Panc1 (cell line): Measurements from ENCODE around the gene SH3BP5. TPM values are rescaled to one million over a fixed set of nuclear protein-coding genes. Genes with fewer than 3 reads are reported as not detected.

Source experiments
- ATAC-seq: fragments of 200-7000 bp; cut with Tn5 transposase; 2 replicates; pipeline ENCODE4 v1.9.1; 2020; ENCODE audit warnings: mild to moderate bottlenecking, moderate library complexity
- Bru-seq: library from RNA; stranded (reverse); fragments of 400-500 nt; gene quantifications from one replicate; lab custom pipeline; 2021; lab: Mats Ljungman, UMichigan
- BruChase-seq, 2 experiments: library from RNA; stranded (reverse); fragments of 400-500 nt; gene quantifications; one replicate each; lab custom pipeline; 2021; lab: Mats Ljungman, UMichigan
- BruUV-seq: library from RNA; stranded (reverse); fragments of 400-500 nt; replicated peaks from 2 replicates; lab custom pipeline; 2021; lab: Mats Ljungman, UMichigan
- CTCF ChIA-PET: fragments of 300-600 bp; sonication (Branson Sonifier 250); formaldehyde crosslinking; loops from one replicate; lab custom pipeline; 2022; ENCODE audit warnings: antibody characterized with exemption; lab: Charles Lee
- POLR2A ChIA-PET: fragments of 300-600 bp; sonication (Branson Sonifier 250); formaldehyde crosslinking; loops from one replicate; lab custom pipeline; 2022; ENCODE audit warnings: antibody characterized with exemption; lab: Charles Lee
- DNase-seq: peaks from one replicate; pipeline ENCODE4 v3.0.0-alpha.2; 2010; ENCODE audit warnings: low read depth, low spot score
- H3K27ac ChIP-seq: 2 replicates; pipeline ENCODE4 v1.5.1; 2011; ENCODE audit warnings: mild to moderate bottlenecking, low read length, inconsistent platforms
- H3K27me3 ChIP-seq: fragments of 200-500 bp; sonication (Bioruptor generic); 2 replicates; pipeline ENCODE4 v1.6.0; 2014; ENCODE audit warnings: low read length, inconsistent platforms; ENCODE audit not compliant: control insufficient read depth, insufficient read depth
- H3K36me3 ChIP-seq: fragments of 200-500 bp; sonication (Bioruptor generic); 2 replicates; pipeline ENCODE4 v1.5.1; 2014; ENCODE audit warnings: inconsistent platforms, mild to moderate bottlenecking, low read length, moderate library complexity; ENCODE audit not compliant: control insufficient read depth, insufficient read depth
- H3K4me1 ChIP-seq: 2 replicates; pipeline ENCODE4 v1.5.1; 2011; ENCODE audit warnings: inconsistent platforms, mild to moderate bottlenecking, low read length, moderate library complexity; ENCODE audit not compliant: control insufficient read depth, insufficient read depth
- H3K4me3 ChIP-seq, 2 experiments: 2 replicates each; pipeline ENCODE4 v1.5.1; 2011 to 2012; ENCODE audit warnings: low read depth in 2 of 2, low read length in 2 of 2, mild to moderate bottlenecking in 2 of 2, inconsistent platforms in 1 of 2, moderate library complexity in 1 of 2
- H3K9me3 ChIP-seq: fragments of 200-500 bp; sonication (Bioruptor generic); 2 replicates; pipeline ENCODE4 v1.5.1; 2014; ENCODE audit warnings: low read depth, mild to moderate bottlenecking, inconsistent platforms, low read length, moderate library complexity; ENCODE audit not compliant: control insufficient read depth, insufficient read depth
- POLR2AphosphoS5 ChIP-seq: IDR thresholded peaks from 2 replicates; pipeline ENCODE4 v1.6.1; 2012; ENCODE audit warnings: mild to moderate bottlenecking, low read depth, low read length, moderate library complexity
- REST ChIP-seq, 2 experiments: IDR thresholded peaks; 2 replicates each; pipeline ENCODE4 v1.6.1; 2011 to 2012; ENCODE audit warnings: low read depth in 2 of 2, control low read depth in 1 of 2, low read length in 1 of 2, mild to moderate bottlenecking in 1 of 2, moderate library complexity in 1 of 2; ENCODE audit not compliant: insufficient read depth in 1 of 2
- SIN3A ChIP-seq: IDR thresholded peaks from 2 replicates; pipeline ENCODE4 v1.6.1; 2012; ENCODE audit warnings: low read depth, mild to moderate bottlenecking, low read length, moderate library complexity, borderline replicate concordance; ENCODE audit not compliant: insufficient read depth
- TCF7L2 ChIP-seq: IDR thresholded peaks from 2 replicates; pipeline ENCODE4 v1.6.1; 2011; ENCODE audit warnings: mild to moderate bottlenecking, low read depth, low read length, inconsistent platforms
- in situ Hi-C: cut with HindIII; loops from 2 replicates; pipeline ENCODE4 v1.10.0; 2016; ENCODE audit warnings: low sequenced_read_pairs, low pct_unique_long_range_greater_than_20kb
- intact Hi-C: fragments of 100-400 bp; cut with micrococcal nuclease; formaldehyde crosslinking; loops from one replicate; pipeline ENCODE4 v1.10.0; 2022; ENCODE audit not compliant: unreplicated experiment
- long read RNA-seq: library from polyadenylated mRNA; unstranded; transcript quantifications from one replicate; pipeline ENCODE4 v2.0.0, GENCODE V29; 2021; ENCODE audit not compliant: unreplicated experiment
- polyA plus RNA-seq: library from polyadenylated mRNA; unstranded; fragments of >200 nt; gene quantifications from one replicate; pipeline ENCODE4 v1.2.1, GENCODE V29; 2012; ENCODE audit warnings: missing spikeins; ENCODE audit not compliant: insufficient read length
- total RNA-seq: library from RNA; stranded (reverse); gene quantifications from one replicate; pipeline ENCODE4 v1.2.1, GENCODE V29; 2021; ENCODE audit not compliant: unreplicated experiment
- TF ChIP-seq, protein P1 (sequence below): fragments of 450-650 bp; IDR thresholded peaks from 2 replicates; pipeline ENCODE4 v1.5.1; 2017; ENCODE audit warnings: mild to moderate bottlenecking

Gene SH3BP5
- total RNA-seq (12.0 TPM), Bru-seq, nascent RNA (percentile 53 among the genes with signal in this experiment), BruChase-seq, experiment 1, labeled RNA remaining after a 2-hour chase (percentile 51 among the genes with signal in this experiment), BruChase-seq, experiment 2, labeled RNA remaining after a 6-hour chase (percentile 59 among the genes with signal in this experiment)
- polyA plus RNA-seq: 11.9 TPM
- long read RNA-seq, transcript SH3BP5-202 (9 exons, 2,822 nt): major isoform, 14 of 23 reads
- long read RNA-seq, partial matches to known transcripts: 1 of 23 reads
- long read RNA-seq, other reads (novel, unspliced or antisense): 8 of 23 reads

DNA sequence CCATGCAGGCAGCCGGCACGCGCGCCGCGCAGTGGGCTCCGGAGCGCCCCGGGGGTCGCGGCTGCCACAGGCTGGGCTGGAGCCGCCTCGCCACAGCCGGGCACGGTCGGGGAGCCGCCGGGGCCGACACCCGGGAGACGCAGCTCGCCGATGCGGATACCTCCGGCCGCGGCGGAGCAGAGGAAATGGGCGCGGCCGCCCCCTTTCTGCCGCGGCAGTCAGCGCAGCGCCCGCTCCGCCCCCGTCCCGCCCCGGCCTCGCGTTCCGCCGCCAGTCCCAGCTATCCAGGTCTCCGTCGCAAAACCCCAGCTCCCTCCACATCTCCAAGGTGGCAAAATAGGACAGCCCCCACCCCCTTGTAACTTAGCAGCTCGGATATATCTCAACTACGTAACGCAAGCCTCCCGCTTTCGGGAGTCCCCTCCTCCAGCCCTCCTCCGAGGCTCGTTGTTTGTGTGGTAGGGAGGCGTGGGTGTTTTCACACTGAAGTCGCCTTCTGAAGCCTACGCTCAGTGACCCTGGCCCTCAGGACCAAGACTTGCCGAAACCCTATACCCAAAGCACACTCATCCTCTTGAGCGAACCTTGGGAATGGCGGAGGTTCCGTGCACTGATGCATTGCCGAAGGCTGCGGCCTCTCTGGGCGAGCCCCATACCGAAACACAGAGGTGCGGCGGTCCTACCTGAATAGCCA is at the start of gene SH3BP5:
Gene SH3BP5, minus strand, starts transcription at position 182 of the 694 bp plus-strand sequence. Its CDS starts 178 bp downstream, at position 4.
- H3K27me3 ChIP-seq: no peaks in the 10 kb centered on the region
- DNase-seq: peak; percentile 4
- in situ Hi-C loops (no loop called here), intact Hi-C loops (no loop called here)
- H3K4me1 ChIP-seq: peaks cover 6% of the 10 kb centered on the region
- ChIA-PET CTCF (interaction anchor here (0.6 to 2.1 kb wide), 3 partner anchors 45 to 67 kb away, joined by 3 to 9 read pairs (median 4); no protein-coding TSS in a partner anchor), POLR2A (interaction anchor here (0.6 kb wide), 1 partner anchor 126 kb away, joined by 5 read pairs; the partner anchor contains the start of gene CAPN7)
- no peaks in the 10 kb centered on the region for H3K9me3 ChIP-seq
- peak within 1 kb of the TSS; percentile 34; the same call in 1 of the 2 replicates for H3K27ac ChIP-seq
- H3K4me3 ChIP-seq: peak within 1 kb of the TSS; percentile 66 to 72
- ATAC-seq: peak; percentile 98
- H3K36me3 ChIP-seq: no peaks in the 10 kb centered on the region
- BruUV-seq: no TSS peak
- TF ChIP-seq SIN3A: no peak
- TF ChIP-seq, protein P1, sequence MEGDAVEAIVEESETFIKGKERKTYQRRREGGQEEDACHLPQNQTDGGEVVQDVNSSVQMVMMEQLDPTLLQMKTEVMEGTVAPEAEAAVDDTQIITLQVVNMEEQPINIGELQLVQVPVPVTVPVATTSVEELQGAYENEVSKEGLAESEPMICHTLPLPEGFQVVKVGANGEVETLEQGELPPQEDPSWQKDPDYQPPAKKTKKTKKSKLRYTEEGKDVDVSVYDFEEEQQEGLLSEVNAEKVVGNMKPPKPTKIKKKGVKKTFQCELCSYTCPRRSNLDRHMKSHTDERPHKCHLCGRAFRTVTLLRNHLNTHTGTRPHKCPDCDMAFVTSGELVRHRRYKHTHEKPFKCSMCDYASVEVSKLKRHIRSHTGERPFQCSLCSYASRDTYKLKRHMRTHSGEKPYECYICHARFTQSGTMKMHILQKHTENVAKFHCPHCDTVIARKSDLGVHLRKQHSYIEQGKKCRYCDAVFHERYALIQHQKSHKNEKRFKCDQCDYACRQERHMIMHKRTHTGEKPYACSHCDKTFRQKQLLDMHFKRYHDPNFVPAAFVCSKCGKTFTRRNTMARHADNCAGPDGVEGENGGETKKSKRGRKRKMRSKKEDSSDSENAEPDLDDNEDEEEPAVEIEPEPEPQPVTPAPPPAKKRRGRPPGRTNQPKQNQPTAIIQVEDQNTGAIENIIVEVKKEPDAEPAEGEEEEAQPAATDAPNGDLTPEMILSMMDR: peak; percentile 76

DNA sequence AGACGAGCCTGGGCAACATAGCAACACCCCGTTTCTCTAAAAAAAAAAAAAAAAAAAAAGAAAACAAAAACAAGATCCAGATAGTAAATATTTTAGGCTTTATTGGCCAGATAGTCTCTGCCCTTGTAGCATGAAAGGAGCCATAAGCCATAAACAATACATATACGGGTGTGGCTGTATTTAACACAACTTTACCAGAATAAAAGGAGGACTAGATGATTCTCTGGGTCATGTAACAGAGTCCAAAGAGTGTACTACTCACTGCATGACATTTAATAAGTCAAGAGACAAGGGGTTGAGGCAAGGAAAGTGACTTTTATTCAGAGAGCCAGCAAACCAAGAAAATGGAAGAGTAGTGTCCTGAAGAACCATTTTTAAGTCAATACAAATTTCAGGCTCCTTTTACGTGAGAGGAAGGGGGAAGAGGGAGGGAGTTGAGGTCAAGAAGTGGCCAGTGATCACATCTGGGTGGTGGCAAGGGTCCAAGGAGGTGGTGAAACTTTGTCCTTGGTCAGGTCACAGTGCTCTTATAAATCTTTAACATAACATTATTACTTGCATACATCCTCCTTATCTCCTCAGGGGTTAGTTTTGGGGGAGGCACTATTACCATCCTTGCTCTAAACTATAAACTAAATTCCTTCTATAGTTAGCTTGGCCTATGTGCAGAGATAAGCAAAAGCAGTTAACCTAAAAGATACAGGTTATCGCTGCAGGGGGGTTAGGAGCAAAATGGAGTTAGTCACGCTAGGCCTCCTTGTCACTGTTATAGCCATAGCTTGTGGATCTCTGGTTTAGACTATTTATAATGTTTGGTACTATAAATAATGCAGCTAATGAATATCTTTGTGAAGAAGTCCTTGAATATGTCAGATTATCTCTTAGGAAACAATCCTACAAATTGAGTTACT is 48.8 kb upstream of the SH3BP5 start:
- H3K36me3 ChIP-seq: no peaks in the 10 kb centered on the region
- no peaks in the 10 kb centered on the region; the same call in 1 of the 2 replicates for H3K9me3 ChIP-seq
- no peaks in the 10 kb centered on the region for H3K27me3 ChIP-seq
- POLR2A ChIA-PET: no interaction called here
- ATAC-seq (no peak), DNase-seq (no peak)
- intact Hi-C loops: no loop called here
- CTCF ChIA-PET: no interaction called here
- in situ Hi-C loops: no loop called here
- TF ChIP-seq, protein P1: no peak
- no peak for TF ChIP-seq REST (IDR thresholded peaks at IDR 0.05; ENCODE audit: insufficient read depth in 1 of 2, low read depth in 2 of 2, low read length in 1 of 2)
- TF ChIP-seq TCF7L2: no peak
- no peak for TF ChIP-seq POLR2AphosphoS5
- TF ChIP-seq SIN3A: no peak
- H3K27ac ChIP-seq: no peak overlapping the region
- no TSS peak for BruUV-seq
- H3K4me1 ChIP-seq: no peaks in the 10 kb centered on the region
- H3K4me3 ChIP-seq: no peak overlapping the region
